Lower lobe of right lung (tissue), 2 donors: ENCODE measurements around the gene NRP1. TPM values are rescaled to one million over a fixed set of nuclear protein-coding genes. Genes with fewer than 3 reads are reported as not detected.

Experiments used
- ATAC-seq, 2 donors: fragments of 200-7000 bp; cut with Tn5 transposase; one replicate each; pipeline ENCODE4 v1.9.1; 2020 to 2022; ENCODE audit warnings: mild to moderate bottlenecking in 2 of 2, moderate library complexity in 2 of 2
- DNase-seq: peaks from one replicate; pipeline ENCODE4 v3.0.0-alpha.2; 2020
- H3K27ac ChIP-seq: fragments of 200-600 bp; one replicate; pipeline ENCODE4 v1.8.0; 2022
- H3K27me3 ChIP-seq: fragments of 200-600 bp; one replicate; pipeline ENCODE4 v1.8.0; 2022; ENCODE audit warnings: low read depth
- H3K36me3 ChIP-seq: fragments of 200-600 bp; one replicate; pipeline ENCODE4 v1.8.0; 2022; ENCODE audit warnings: mild to moderate bottlenecking
- H3K4me1 ChIP-seq: fragments of 200-600 bp; one replicate; pipeline ENCODE4 v1.8.0; 2022
- H3K4me3 ChIP-seq: fragments of 200-600 bp; one replicate; pipeline ENCODE4 v1.8.0; 2022; ENCODE audit warnings: mild to moderate bottlenecking
- H3K9me3 ChIP-seq: fragments of 200-600 bp; one replicate; pipeline ENCODE4 v1.8.0; 2022
- intact Hi-C: fragments of 100-400 bp; cut with DNase I; formaldehyde crosslinking; loops from one replicate; pipeline ENCODE4 v1.11.0; 2022
- total RNA-seq: library from RNA; stranded (reverse); fragmentation: NEBNext Ultra II Directional; extraction: Animal tissue kit (Norgen Biotek cat#: 25700); gene quantifications from one replicate; pipeline ENCODE4 v1.2.1, GENCODE V29; 2021
- TF ChIP-seq, protein P1 (sequence below): fragments of 200-600 bp; IDR thresholded peaks from one replicate; pipeline ENCODE4 v1.8.0; 2022; ENCODE audit warnings: antibody characterized with exemption, mild to moderate bottlenecking
- donor health status: DM: no; HTN: yes; CAD: no; lungs with severe emphysema.

NRP1 gene
- total RNA-seq, 1 donor from 2014 or later, result 127 TPM

DNA sequence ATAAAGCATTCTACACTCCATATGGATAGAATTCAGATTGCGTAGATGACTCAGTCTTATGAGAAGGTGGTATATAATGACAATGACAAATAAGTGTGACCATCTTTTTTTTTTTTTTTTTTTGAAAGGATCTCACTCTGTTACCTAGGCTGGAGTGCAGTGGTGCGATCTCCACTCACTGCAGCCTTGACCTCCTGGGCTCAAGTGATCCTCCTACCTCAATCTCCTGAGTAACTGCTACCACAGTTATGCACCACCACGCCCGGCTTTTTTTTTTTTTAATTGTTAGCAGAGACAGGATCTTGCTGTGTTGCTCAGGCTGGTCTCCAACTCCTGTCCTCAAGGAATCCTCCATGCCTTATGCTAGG lies 43.2 kb upstream of the NRP1 start:
- no peak overlapping the region for H3K27ac ChIP-seq
- TF ChIP-seq, protein P1, sequence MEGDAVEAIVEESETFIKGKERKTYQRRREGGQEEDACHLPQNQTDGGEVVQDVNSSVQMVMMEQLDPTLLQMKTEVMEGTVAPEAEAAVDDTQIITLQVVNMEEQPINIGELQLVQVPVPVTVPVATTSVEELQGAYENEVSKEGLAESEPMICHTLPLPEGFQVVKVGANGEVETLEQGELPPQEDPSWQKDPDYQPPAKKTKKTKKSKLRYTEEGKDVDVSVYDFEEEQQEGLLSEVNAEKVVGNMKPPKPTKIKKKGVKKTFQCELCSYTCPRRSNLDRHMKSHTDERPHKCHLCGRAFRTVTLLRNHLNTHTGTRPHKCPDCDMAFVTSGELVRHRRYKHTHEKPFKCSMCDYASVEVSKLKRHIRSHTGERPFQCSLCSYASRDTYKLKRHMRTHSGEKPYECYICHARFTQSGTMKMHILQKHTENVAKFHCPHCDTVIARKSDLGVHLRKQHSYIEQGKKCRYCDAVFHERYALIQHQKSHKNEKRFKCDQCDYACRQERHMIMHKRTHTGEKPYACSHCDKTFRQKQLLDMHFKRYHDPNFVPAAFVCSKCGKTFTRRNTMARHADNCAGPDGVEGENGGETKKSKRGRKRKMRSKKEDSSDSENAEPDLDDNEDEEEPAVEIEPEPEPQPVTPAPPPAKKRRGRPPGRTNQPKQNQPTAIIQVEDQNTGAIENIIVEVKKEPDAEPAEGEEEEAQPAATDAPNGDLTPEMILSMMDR, result no peak
- H3K9me3 ChIP-seq, result no peaks in the 10 kb centered on the region

DNA sequence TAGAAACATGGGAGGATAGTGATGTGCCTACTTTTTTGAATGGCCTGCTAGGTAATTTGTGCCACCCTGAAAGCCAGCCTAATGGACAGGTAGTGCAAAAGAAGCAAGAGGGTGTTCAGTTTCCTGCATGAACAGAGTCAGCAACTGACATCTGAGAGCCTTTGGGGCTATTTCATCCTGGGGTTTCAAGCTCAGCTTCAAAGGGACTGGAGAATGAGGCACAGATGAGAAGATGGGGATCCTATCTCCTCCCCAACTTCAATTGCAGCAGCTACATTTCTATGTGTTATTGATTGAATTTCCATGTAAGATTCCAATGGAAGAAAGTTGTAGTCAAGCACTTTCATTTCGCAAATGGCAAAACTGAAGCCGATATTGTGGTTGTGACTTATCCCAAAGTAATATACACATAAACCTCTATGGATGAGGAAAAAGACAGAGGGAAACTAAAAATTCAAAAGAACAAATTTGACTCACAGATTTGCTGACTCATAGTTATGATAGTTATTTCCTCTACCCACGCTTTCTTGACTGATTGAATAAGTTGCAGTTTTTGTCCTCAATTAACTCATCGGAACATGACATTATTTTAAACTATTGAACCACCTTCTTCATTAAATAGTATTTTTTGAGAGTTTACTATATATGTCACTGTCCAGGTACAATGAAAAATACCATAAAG lies 42.6 kb upstream of the NRP1 start:
- DNase-seq, result no peak
- Histone ChIP-seq H3K9me3 (no peaks in the 10 kb centered on the region), H3K36me3 (no peaks in the 10 kb centered on the region), H3K27me3 (no peaks in the 10 kb centered on the region), H3K4me1 (no peaks in the 10 kb centered on the region), H3K4me3 (no peak overlapping the region), H3K27ac (no peak overlapping the region)
- no peak for ATAC-seq
- intact Hi-C loops, result no loop called here
- TF ChIP-seq, protein P1, result no peak

More for the DNA sequence above, 43.2 kb upstream of the NRP1 start:
- Histone ChIP-seq H3K4me3 (no peak overlapping the region), H3K36me3 (no peaks in the 10 kb centered on the region), H3K27me3 (no peaks in the 10 kb centered on the region), H3K4me1 (no peaks in the 10 kb centered on the region)
- ATAC-seq (no peak), DNase-seq (no peak)
- intact Hi-C loops, result no loop called here

DNA sequence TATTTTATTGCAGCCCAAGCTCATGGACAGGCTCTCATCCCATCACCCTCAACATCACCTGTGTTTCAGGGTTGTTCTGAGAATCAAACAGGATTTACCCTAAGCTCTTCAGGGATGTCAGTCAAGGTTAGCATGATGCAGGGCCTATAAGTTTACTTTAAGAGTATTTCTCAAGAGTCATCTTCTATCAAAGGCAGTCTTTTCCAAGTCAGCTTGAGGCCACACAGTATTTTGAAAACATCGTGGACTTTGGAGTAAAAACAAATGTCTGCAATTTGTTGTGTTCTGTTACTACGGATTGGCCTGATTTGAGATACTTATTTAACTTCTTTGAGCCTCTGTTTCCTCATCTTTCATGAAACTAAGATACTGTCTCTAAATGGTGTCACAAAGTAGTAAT lies 42.0 kb upstream of the NRP1 start:
- Histone ChIP-seq H3K27me3 (no peaks in the 10 kb centered on the region), H3K4me3 (no peak overlapping the region), H3K9me3 (no peaks in the 10 kb centered on the region), H3K36me3 (no peaks in the 10 kb centered on the region), H3K27ac (no peak overlapping the region), H3K4me1 (no peaks in the 10 kb centered on the region)
- TF ChIP-seq, protein P1, result no peak
- no peak for ATAC-seq
- DNase-seq, result no peak
- intact Hi-C loops, result no loop called here

- ATAC-seq (no peak), DNase-seq (no peak)
- Histone ChIP-seq H3K4me3 (no peak overlapping the region), H3K36me3 (no peaks in the 10 kb centered on the region), H3K9me3 (no peaks in the 10 kb centered on the region), H3K4me1 (no peaks in the 10 kb centered on the region), H3K27me3 (no peaks in the 10 kb centered on the region), H3K27ac (no peak overlapping the region)
- TF ChIP-seq, protein P1, result no peak
- intact Hi-C loops, result no loop called here
Measured at GRCh38 chr10:33373263-33373662, 38.8 kb upstream of the NRP1 start.

DNA sequence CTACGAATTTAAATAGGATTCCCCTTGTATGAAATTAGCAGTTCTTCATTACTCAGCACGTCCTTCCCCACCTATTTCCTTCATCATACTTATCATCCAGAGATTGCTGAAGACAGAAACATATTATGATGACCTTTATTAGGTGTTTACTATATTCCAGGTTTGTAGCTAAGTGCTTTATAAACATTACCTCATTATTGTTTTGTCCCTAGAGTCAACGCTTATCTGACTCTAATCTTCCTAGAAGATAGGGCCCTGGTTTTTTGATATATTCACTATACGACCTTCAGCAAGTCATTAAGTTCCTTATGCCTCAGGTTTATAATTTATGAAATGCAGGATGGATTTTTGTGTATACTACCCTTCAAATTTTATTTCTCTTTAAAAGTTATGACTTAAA lies 36.8 kb upstream of the NRP1 start:
- no peaks in the 10 kb centered on the region for H3K27me3 ChIP-seq
- ATAC-seq (no peak), DNase-seq (no peak)
- no peaks in the 10 kb centered on the region for H3K36me3 ChIP-seq
- TF ChIP-seq, protein P1, result no peak
- H3K4me3 ChIP-seq, result no peak overlapping the region
- intact Hi-C loops, result no loop called here
- no peaks in the 10 kb centered on the region for H3K4me1 ChIP-seq
- H3K9me3 ChIP-seq, result peaks cover 11% of the 10 kb centered on the region
- H3K27ac ChIP-seq, result no peak overlapping the region
